ENCODE results near the gene CUL1.

Gene CUL1

GRCh38 chr7:148849393-148850098 is 150.8 kb downstream of the CUL1 start:
- no peak overlapping the region for H3K27ac ChIP-seq (ENCODE audit: low read length)
- no peak overlapping the region for H3K4me2 ChIP-seq (ENCODE audit: insufficient read depth, low read length)
- H3K27me3 ChIP-seq (ENCODE audit: insufficient read depth, low read length, poor library complexity), result no peaks in the 10 kb centered on the region
- no peak overlapping the region for H3K4me3 ChIP-seq (ENCODE audit: low read depth in 1 of 2, low read length in 2 of 2)
- peaks cover 100% of the 10 kb centered on the region for H3K79me2 ChIP-seq (ENCODE audit: insufficient read depth, low read length)
- H3K36me3 ChIP-seq (ENCODE audit: insufficient read depth, low read length), result peaks cover 22% of the 10 kb centered on the region
- peaks cover 92% of the 10 kb centered on the region for H4K20me1 ChIP-seq (ENCODE audit: insufficient read depth, low read length)
- H3K4me1 ChIP-seq (ENCODE audit: insufficient read depth, low read length), result peaks cover 25% of the 10 kb centered on the region
- no peak for TF ChIP-seq EZH2 (IDR thresholded peaks at IDR 0.05; ENCODE audit: borderline replicate concordance, low read depth, low read length, severe bottlenecking)
- no peaks in the 10 kb centered on the region for H3K9me3 ChIP-seq (ENCODE audit: insufficient read depth, low read length, severe bottlenecking)
- H2AFZ ChIP-seq (ENCODE audit: low read depth, low read length), result no peak overlapping the region
- H3K9ac ChIP-seq (ENCODE audit: low read depth, low read length), result no peak overlapping the region
- ATAC-seq (ENCODE audit: insufficient read depth, low read depth) (no peak), DNase-seq (no peak)

- no peak for TF ChIP-seq CTCF (IDR thresholded peaks at IDR 0.05; ENCODE audit: borderline replicate concordance, extremely low read depth, low read length, poor library complexity, severe bottlenecking)
- TF ChIP-seq EZH2 (IDR thresholded peaks at IDR 0.05; ENCODE audit: borderline replicate concordance, low read depth, low read length, severe bottlenecking), result no peak
- Histone ChIP-seq H3K9ac (ENCODE audit: low read depth, low read length) (no peak overlapping the region), H3K4me1 (ENCODE audit: insufficient read depth, low read length) (peaks cover 25% of the 10 kb centered on the region), H2AFZ (ENCODE audit: low read depth, low read length) (no peak overlapping the region), H3K27ac (ENCODE audit: low read length) (no peak overlapping the region), H4K20me1 (ENCODE audit: insufficient read depth, low read length) (peaks cover 93% of the 10 kb centered on the region), H3K36me3 (ENCODE audit: insufficient read depth, low read length) (peaks cover 12% of the 10 kb centered on the region), H3K9me3 (ENCODE audit: insufficient read depth, low read length, severe bottlenecking) (no peaks in the 10 kb centered on the region), H3K79me2 (ENCODE audit: insufficient read depth, low read length) (peaks cover 100% of the 10 kb centered on the region), H3K4me2 (ENCODE audit: insufficient read depth, low read length) (no peak overlapping the region), H3K27me3 (ENCODE audit: insufficient read depth, low read length, poor library complexity) (no peaks in the 10 kb centered on the region), H3K4me3 (ENCODE audit: low read depth in 1 of 2, low read length in 2 of 2) (no peak overlapping the region)
- ATAC-seq (ENCODE audit: insufficient read depth, low read depth), result no peak
- no peak for DNase-seq
Measured at GRCh38 chr7:148850564-148850963, 151.9 kb downstream of the CUL1 start.

Measured in DND-41 (cell line).